Rectal smooth muscle tissue (tissue), 1 donor: ENCODE measurements around the gene NCOA6.

Source experiments
- H3K27ac ChIP-seq: one replicate; pipeline ENCODE4 v1.7.0; 2013; ENCODE audit warnings: low read depth, low read length, inconsistent platforms
- H3K27me3 ChIP-seq: one replicate; pipeline ENCODE4 v1.7.0; 2013; ENCODE audit warnings: low read length; ENCODE audit not compliant: control insufficient read depth, insufficient read depth
- H3K36me3 ChIP-seq: one replicate; pipeline ENCODE4 v1.7.0; 2013; ENCODE audit warnings: low read length; ENCODE audit not compliant: control insufficient read depth, insufficient read depth
- H3K4me1 ChIP-seq: one replicate; pipeline ENCODE4 v1.7.0; 2013; ENCODE audit warnings: low read length; ENCODE audit not compliant: control insufficient read depth, insufficient read depth
- H3K4me3 ChIP-seq: one replicate; pipeline ENCODE4 v1.7.0; 2013; ENCODE audit warnings: low read length
- H3K9ac ChIP-seq: one replicate; pipeline ENCODE4 v1.7.0; 2013; ENCODE audit warnings: low read length

Gene NCOA6

DNA sequence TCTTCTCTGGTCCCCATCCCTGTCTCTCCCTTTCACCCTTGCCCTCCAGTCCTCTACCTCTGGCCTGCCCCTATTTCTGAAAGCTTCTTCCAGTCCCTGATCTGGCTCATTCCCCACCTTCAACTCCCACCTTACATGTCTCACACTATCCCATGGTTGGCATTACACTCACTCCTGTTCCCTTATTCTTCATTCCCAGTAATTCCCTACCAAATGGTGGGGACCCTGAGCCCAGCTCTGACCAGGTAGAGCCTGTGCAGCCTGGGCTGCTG is 114.9 kb downstream of the NCOA6 start:
- Histone ChIP-seq H3K27ac (peak overlapping the region; percentile 95), H3K4me1 (peaks cover 8% of the 10 kb centered on the region), H3K9ac (peak overlapping the region; percentile 52), H3K36me3 (peaks cover 28% of the 10 kb centered on the region), H3K27me3 (no peaks in the 10 kb centered on the region), H3K4me3 (peak overlapping the region; percentile 83)

DNA sequence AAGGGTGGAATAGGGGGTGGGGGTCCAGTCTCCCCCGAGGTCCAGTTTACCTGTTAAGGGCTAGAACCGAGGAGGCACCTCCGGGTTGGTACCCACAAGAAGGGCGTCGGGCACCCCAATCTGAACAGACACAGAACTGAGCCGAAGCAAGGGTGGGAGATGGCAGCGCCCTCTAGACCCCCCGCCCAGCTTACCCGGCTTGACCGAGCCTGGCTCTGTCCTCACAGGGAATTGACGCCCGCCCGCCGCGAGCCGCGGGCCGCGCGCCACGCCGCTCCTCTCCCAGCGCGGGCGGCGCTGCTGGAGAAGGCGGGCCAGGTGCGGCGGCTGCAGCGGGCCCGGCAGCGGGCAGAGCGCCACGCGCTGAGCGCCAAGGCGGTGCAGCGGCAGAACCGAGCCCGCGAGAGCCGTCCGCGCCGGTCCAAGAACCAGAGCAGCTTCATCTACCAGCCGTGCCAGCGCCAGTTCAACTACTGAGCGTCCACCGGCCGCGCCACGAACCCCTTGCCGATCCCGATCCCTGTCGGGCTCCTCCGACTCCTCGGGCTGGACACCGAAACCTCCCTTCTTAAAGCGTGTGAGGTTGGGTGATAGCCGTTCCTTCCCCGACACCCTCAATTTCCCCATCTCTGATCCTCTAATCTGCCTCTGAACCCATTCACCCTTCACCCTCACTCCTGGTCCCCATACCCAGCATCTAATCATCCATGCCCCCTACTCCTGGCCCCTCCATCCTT is 115.5 kb downstream of the NCOA6 start:
- Histone ChIP-seq H3K9ac (peak overlapping the region; percentile 52), H3K4me1 (peaks cover 13% of the 10 kb centered on the region), H3K4me3 (peak overlapping the region; percentile 83), H3K36me3 (peaks cover 23% of the 10 kb centered on the region), H3K27me3 (no peaks in the 10 kb centered on the region), H3K27ac (peak overlapping the region; percentile 95)

DNA sequence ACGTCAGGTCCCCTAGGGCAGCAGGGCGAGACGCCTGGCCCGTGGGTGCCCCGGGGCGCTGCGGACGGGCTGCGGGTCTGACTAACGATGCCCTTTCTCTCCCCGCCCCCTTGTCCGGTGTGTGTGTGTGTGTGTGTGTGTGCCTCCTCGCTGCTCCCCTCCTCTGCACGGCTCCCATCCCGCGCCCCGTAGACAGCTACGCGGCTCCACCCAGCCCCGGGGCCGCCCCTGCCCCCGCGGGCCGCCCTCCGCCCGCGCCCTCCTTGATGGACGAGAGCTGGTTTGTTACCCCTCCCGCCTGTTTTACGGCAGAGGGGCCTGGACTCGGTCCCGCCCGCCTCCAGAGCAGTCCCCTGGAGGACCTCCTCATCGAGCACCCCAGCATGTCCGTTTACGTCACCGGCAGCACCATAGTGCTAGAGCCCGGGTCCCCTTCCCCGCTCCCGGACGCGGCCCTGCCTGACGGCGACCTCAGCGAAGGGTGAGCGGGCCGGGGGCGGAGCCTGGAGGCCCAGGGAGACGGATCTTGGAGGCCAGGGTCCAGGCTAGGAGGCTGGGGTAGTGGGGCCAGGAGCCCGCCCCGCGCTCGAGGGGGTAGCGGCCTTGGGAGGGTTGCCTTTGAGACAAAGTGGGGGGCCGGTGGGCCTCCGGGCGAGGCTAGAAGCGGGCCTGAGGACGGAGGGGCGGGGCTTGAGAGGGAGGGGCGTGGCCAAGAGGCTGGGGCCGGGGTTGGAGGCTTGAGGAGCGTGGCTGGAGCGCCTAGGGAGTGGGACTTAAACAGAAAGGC is 116.2 kb downstream of the NCOA6 start:
- H3K27ac ChIP-seq, result peak overlapping the region; percentile 95
- peak overlapping the region; percentile 47 for H3K9ac ChIP-seq
- H3K36me3 ChIP-seq, result peaks cover 21% of the 10 kb centered on the region
- peaks cover 14% of the 10 kb centered on the region for H3K4me1 ChIP-seq
- H3K4me3 ChIP-seq, result peak overlapping the region; percentile 83
- H3K27me3 ChIP-seq, result no peaks in the 10 kb centered on the region

DNA sequence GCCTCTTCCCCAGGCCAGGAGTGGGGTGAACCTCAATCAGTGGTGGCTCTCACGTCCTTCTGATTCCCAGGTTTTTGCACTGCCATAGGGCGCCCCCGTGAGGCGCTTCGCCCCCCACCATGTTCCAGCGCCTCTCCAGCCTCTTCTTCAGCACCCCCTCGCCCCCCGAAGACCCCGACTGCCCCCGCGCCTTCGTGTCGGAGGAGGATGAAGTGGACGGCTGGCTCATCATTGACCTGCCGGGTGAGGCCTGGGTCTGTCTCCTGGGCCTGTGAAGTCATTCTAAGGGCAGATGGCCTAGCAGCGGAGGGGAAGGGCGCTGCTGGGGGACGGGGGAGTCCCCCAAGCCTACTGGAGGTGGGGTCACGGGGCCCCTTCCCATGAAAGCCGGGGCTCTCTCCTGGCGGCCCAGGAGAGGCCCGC is 116.8 kb downstream of the NCOA6 start:
- Histone ChIP-seq H3K27ac (peak overlapping the region; percentile 95), H3K9ac (no peak overlapping the region), H3K27me3 (no peaks in the 10 kb centered on the region), H3K4me1 (peaks cover 14% of the 10 kb centered on the region), H3K36me3 (peaks cover 15% of the 10 kb centered on the region), H3K4me3 (peak overlapping the region; percentile 83)

DNA sequence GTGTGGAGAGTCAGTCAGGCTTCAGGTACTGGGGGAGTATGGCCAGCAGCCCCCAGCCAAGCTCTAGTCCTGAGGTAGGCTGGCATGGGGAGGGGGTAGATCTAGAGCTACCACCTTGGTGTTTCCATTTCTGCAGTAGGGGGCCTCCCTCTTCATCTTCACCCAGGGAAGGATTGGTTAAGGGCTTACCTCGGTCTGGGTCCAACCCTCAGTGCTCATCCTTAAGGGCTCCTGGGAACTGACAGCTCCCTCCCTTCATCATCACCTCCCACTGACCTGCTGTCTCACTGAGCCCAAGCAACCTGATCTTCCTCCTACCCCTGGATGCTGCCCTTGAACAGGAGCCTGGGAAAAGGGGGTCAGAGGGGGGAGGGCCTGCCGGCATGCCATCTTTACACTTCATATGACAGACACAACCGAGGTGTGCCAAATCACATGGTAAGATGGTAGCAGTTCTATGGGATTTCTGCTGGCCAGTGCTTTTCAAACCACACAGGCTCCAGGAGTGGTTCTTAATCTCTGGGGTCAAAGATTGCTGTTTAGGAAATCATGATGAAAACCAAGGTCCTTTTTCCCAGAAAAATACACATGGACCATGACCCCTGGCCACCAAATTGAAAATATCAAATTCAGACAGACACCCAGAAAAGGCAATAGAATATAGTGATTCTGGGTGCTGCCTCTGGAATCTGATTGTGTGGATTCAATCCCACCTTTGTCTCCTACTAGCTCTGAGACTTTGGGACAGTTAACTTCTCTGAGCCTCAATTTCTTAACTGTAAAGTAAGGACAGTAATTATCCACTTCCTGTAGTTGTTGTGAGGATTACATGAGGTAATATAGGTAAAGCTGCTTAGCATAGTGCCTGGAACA is 118.3 kb downstream of the NCOA6 start:
- no peak overlapping the region for H3K4me3 ChIP-seq
- H3K27me3 ChIP-seq, result no peaks in the 10 kb centered on the region
- peaks cover 12% of the 10 kb centered on the region for H3K36me3 ChIP-seq
- H3K4me1 ChIP-seq, result peaks cover 17% of the 10 kb centered on the region
- no peak overlapping the region for H3K9ac ChIP-seq
- H3K27ac ChIP-seq, result no peak overlapping the region

DNA sequence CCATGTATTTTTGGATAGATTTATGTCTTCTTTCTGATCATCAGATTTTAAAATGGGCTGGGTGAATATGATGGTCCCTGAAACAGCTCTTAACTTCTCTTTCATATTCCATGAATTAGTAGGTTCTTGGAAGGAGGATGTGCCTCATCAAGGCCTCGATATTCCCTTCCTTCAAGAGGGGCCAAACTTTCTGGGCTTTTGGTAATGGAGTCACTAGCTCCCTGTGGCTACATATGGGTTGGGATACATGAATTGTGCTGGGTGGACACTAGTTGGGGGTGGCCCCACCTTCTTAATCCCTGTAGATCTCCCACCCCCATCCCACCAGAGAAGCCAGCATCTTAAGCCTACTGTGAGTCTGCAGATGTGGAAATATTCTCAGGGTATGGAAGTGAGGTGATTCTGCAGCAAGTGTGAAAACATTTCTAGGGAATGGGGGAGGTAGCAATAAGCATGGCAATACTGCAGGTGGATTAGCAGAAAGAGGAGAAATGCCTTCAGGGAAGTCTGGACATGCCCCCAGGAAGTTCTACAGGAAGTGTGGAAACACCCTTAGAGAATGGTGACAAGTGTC is 119.1 kb downstream of the NCOA6 start:
- H3K9ac ChIP-seq, result no peak overlapping the region
- H3K4me1 ChIP-seq, result peaks cover 17% of the 10 kb centered on the region
- no peaks in the 10 kb centered on the region for H3K27me3 ChIP-seq
- peaks cover 5% of the 10 kb centered on the region for H3K36me3 ChIP-seq
- H3K4me3 ChIP-seq, result no peak overlapping the region
- peak overlapping the region; percentile 100 for H3K27ac ChIP-seq

DNA sequence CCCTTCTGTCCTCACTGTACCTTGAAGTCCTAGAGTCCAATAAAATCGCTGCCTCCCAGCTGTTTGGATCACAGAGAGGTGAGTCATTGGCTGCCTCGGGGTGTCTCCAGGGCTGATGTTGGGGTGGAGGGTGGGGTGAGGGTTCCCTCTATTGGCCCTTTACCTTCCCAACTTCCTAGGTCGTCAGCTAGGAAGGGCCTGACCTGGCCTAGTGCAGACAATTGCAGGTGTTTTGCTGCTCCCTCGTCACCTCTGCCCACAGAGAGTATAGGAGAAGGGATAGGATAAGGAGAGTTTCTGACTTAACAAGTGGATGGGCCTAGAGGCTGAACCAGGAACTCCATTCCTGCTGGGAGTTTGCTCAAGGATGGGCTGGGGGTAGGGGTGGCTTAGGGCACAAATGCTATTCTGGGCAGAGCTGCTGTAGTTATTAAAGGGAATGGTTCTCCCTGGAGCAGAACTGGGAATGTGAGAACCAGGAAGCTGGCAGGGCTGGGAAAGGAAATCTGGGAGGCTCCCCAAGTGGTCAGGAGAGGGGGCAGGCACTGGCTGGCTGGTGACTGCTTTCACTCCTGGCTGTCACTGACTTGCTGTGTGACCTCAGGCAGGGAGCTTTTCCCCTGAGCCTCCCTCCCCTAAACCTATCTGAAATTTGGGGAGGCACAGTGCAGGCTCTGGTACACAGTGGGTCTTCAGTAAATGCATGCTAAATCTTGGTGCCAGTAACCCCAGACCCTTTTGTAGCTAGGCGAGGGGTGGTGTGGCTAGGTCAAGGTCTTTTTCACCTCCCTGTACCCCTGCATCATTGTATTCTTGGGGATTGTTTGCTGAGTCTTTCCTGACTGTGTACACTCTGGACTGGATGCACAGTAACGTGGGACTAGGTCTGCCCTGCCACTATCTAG is 119.8 kb downstream of the NCOA6 start:
- Histone ChIP-seq H3K27ac (peak overlapping the region; percentile 100), H3K27me3 (no peaks in the 10 kb centered on the region), H3K36me3 (no peaks in the 10 kb centered on the region), H3K9ac (peak overlapping the region; percentile 89), H3K4me3 (peak overlapping the region; percentile 98), H3K4me1 (peaks cover 16% of the 10 kb centered on the region)

DNA sequence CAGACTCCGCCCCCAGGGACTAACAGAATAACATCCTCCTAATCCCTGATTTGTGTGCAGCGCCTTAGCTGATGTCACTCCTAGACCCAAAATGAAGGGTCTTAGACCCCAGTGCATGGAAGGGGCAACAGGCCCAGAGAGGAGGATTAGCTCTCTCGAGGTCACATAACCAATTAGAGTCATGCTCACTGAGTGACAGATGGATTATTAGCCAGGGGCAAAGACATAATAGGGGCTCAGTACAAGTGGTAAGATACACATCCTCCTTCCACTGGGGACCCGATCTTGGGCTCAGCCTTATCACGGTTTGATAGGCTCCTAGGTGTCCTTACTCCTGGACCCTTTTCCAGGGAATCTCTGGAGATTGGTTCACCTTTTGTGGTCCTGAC is 120.4 kb downstream of the NCOA6 start:
- H3K27me3 ChIP-seq, result no peaks in the 10 kb centered on the region
- peaks cover 10% of the 10 kb centered on the region for H3K4me1 ChIP-seq
- peak overlapping the region; percentile 100 for H3K27ac ChIP-seq

DNA sequence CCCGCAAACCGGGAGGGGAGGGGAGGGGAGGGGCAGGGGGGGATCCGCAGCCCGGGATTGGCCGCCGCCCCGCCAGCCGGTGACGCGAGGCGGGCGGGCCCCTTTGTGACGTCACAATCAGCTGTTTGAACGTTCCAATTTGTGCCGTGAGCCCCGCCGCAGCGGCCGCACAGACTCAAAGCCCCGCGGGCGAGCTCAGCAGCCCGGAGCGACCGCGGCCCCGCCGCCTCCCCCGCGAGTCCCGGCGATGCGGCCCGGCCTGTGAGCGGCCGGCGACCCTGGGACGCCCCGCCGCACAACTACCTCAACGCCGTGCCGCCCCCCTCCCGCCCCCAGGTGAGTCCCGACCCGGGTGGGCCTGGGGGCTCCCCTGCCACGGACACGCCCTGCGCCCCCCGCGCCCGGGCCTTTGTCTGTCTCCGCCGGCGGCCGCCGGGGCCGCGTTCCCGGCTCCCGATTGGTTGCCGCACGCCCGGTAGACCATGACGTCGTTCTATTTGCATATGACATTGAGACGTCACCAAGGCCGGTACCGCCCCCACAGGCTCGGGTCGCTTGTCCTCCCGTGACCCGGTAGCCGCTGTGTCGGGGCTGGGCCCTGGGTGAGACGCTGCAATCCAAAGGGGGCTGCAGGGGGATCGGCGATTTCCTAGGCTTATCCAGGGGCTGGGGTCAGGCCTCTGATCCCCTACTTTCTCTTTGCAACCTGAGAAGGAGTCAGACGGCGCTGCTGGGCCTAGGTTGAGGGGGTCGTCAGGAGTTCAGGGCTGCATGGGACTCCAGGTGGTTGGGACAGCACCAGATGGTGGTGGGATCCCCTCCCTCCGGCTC is 121.1 kb downstream of the NCOA6 start, which contains the start of gene TP53INP2:
TSS of gene TP53INP2 (plus strand) at position 168 of the 831 bp plus-strand sequence. CDS start 4,396 bp downstream, outside the sequence.
- peak within 1 kb of the TSS; percentile 95 for H3K9ac ChIP-seq
- H3K36me3 ChIP-seq, result no peaks in the 10 kb centered on the region
- H3K27ac ChIP-seq, result peak within 1 kb of the TSS; percentile 100
- peaks cover 10% of the 10 kb centered on the region for H3K4me1 ChIP-seq
- H3K27me3 ChIP-seq, result no peaks in the 10 kb centered on the region
- H3K4me3 ChIP-seq, result peak within 1 kb of the TSS; percentile 98

More for the DNA sequence above, 120.4 kb downstream of the NCOA6 start:
- Histone ChIP-seq H3K9ac (peak overlapping the region; percentile 89), H3K4me3 (peak overlapping the region; percentile 98), H3K36me3 (no peaks in the 10 kb centered on the region)

DNA sequence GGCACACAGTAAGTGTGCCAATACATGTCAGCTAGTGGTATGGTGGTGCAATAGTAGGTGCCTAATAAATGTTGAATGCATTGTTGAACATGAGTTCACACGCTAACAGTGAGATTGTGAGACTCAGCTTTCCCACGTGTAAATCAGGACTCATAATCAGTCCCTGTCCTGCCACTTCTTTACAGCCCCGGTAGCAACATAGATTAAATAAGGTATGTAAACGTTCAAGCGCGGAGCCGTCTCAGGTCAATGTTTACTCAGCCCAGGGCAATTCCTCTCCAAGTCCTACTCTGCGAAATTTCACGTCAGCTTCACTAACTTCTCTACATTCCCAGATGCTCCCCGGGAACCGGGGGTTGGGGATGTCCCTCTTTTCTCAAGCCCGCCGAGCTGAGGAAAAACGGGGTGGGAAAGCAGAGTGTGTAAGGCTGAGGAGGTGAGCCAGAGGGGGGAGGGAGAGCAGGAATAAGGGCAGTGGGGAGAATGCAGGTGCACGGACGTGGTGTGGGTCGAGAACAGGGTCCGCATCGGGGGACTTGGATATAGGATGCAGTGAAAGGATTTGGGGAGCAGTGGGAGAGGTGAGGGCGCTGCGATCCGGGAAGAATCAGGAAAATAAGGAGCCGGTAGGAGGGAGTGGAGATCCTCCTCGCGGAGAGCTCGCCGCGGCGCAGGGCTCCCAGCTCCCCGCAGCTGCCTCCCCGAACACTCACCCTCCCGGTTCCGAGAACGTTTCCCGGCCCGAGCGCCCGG is 121.9 kb downstream of the NCOA6 start:
- Histone ChIP-seq H3K4me1 (peaks cover 10% of the 10 kb centered on the region), H3K4me3 (peak overlapping the region; percentile 98), H3K27ac (peak overlapping the region; percentile 100), H3K36me3 (no peaks in the 10 kb centered on the region), H3K27me3 (no peaks in the 10 kb centered on the region), H3K9ac (peak overlapping the region; percentile 95)
